Measurements from ENCODE around the gene SPDL1.

Gene SPDL1

DNA sequence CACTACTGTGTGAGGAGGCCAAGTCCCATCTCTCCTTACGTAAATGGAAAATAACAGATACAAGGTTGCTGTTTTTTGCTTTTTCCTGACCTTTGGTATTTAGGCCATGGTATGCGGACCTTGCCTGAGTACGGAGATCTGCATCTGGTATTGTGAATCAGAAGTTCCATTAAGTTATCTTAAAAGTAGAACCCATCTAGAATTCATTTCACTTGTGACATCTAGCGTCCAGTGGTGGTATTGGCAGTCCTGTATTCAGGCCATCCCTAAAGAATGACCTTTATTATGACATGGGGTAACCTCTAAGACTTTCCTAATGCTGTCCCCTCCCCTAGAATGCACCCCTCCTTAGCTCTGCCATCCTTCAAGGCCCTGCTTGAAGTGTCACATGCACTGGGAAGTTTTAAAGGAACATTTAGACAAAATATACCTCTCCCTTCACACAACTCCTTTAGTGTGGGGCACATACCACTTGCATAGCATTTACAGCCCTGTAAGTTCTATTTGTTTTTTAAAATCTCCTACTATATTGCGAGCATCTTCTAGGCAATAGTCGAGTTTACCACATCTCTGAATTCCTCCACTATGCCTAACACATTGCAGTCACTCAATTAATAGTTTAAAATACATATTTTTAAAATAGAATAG is 1.9 kb upstream of the SPDL1 start:
- H3K4me3 ChIP-seq (replicated peaks; ENCODE audit: insufficient read depth, low read length): no peak overlapping the region
- no peaks in the 10 kb centered on the region for H3K27me3 ChIP-seq (ENCODE audit: insufficient read depth, poor library complexity, severe bottlenecking)
- no peak overlapping the region for H3K27ac ChIP-seq (replicated peaks)
- TF ChIP-seq REST (IDR thresholded peaks at IDR 0.05; ENCODE audit: insufficient replicate concordance, low read depth): no peak
- no peak for TF ChIP-seq GABPA (IDR thresholded peaks at IDR 0.05; ENCODE audit: low read depth)
- TF ChIP-seq SPI1 (IDR thresholded peaks at IDR 0.05; ENCODE audit: borderline replicate concordance, low read depth): no peak
- TF ChIP-seq, protein P1, sequence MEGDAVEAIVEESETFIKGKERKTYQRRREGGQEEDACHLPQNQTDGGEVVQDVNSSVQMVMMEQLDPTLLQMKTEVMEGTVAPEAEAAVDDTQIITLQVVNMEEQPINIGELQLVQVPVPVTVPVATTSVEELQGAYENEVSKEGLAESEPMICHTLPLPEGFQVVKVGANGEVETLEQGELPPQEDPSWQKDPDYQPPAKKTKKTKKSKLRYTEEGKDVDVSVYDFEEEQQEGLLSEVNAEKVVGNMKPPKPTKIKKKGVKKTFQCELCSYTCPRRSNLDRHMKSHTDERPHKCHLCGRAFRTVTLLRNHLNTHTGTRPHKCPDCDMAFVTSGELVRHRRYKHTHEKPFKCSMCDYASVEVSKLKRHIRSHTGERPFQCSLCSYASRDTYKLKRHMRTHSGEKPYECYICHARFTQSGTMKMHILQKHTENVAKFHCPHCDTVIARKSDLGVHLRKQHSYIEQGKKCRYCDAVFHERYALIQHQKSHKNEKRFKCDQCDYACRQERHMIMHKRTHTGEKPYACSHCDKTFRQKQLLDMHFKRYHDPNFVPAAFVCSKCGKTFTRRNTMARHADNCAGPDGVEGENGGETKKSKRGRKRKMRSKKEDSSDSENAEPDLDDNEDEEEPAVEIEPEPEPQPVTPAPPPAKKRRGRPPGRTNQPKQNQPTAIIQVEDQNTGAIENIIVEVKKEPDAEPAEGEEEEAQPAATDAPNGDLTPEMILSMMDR (IDR thresholded peaks at IDR 0.05; ENCODE audit: insufficient read depth, low read length): peak; percentile 77
- TF ChIP-seq POLR2AphosphoS5 (IDR thresholded peaks at IDR 0.05; ENCODE audit: low read depth): no peak
- peak in 1 of 2 experiments; percentile 63 for DNase-seq (ENCODE audit: low read depth in 1 of 2, low spot score in 1 of 2)

GRCh38 chr5:169583101-169583423 is 511 bp upstream of the SPDL1 start:
- no peak for DNase-seq (ENCODE audit: low read depth in 1 of 2, low spot score in 1 of 2)
- H3K4me3 ChIP-seq (replicated peaks; ENCODE audit: insufficient read depth, low read length): peak overlapping the region; percentile 85
- peak overlapping the region; percentile 91 for H3K27ac ChIP-seq (replicated peaks)
- TF ChIP-seq SPI1 (IDR thresholded peaks at IDR 0.05; ENCODE audit: borderline replicate concordance, low read depth) (no peak), REST (IDR thresholded peaks at IDR 0.05; ENCODE audit: insufficient replicate concordance, low read depth) (no peak), POLR2AphosphoS5 (IDR thresholded peaks at IDR 0.05; ENCODE audit: low read depth) (no peak)
- TF ChIP-seq, protein P1 (IDR thresholded peaks at IDR 0.05; ENCODE audit: insufficient read depth, low read length): no peak
- H3K27me3 ChIP-seq (ENCODE audit: insufficient read depth, poor library complexity, severe bottlenecking): no peaks in the 10 kb centered on the region

DNA sequence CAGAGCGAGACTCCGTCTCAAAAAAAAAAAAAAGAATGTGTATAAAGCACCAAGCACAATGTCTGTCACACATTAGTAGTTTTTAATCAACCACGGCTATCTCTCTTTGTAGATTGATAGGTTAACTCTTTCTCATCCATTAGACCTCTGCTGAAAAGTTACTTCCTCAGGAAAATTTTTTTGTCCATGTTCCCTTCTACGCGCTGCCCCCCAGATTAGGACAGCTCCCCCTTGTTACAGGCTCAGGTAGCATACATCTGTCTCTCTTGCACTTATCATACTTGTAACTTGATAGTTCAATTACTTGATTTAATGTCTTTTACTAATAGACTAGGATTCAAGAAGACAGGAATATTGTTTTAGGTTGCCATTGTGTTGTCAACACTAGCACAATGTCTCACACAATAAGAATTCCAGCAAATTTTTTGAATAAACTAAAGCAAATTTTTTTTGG is 1.5 kb downstream of the SPDL1 start:
- Histone ChIP-seq H3K27ac (replicated peaks) (no peak overlapping the region), H3K4me3 (replicated peaks; ENCODE audit: insufficient read depth, low read length) (peak overlapping the region; percentile 85), H3K27me3 (ENCODE audit: insufficient read depth, poor library complexity, severe bottlenecking) (no peaks in the 10 kb centered on the region)
- no peak for DNase-seq (ENCODE audit: low read depth in 1 of 2, low spot score in 1 of 2)
- TF ChIP-seq, protein P1 (IDR thresholded peaks at IDR 0.05; ENCODE audit: insufficient read depth, low read length): no peak

DNA sequence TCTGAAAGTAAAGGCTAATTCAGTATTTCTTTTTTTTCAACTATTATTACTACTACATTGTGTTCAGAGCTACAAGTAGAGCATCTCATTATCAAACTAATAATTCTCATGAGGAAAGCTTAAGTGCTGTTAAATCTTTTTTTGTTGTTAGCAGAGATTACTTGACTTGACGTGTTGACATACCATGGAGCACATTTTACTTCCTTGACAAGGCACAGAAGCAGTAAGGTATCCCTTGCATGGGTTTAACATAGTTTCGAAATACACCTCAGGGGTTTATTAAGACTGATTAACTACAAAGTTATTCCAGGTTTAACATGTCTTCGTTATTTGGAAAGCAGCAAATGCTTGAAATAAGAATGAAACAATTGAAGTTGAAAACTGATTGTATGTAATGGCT is 7.0 kb downstream of the SPDL1 start:
- no peak overlapping the region for H3K4me3 ChIP-seq (replicated peaks; ENCODE audit: insufficient read depth, low read length)
- TF ChIP-seq POLR2AphosphoS5 (IDR thresholded peaks at IDR 0.05; ENCODE audit: low read depth) (no peak), SPI1 (IDR thresholded peaks at IDR 0.05; ENCODE audit: borderline replicate concordance, low read depth) (no peak), REST (IDR thresholded peaks at IDR 0.05; ENCODE audit: insufficient replicate concordance, low read depth) (no peak), GABPA (IDR thresholded peaks at IDR 0.05; ENCODE audit: low read depth) (no peak)
- TF ChIP-seq, protein P1 (IDR thresholded peaks at IDR 0.05; ENCODE audit: insufficient read depth, low read length): no peak
- no peaks in the 10 kb centered on the region for H3K27me3 ChIP-seq (ENCODE audit: insufficient read depth, poor library complexity, severe bottlenecking)
- H3K27ac ChIP-seq (replicated peaks): no peak overlapping the region
- no peak for DNase-seq (ENCODE audit: low read depth in 1 of 2, low spot score in 1 of 2)
